Smooth muscle cell of trachea (primary cell): Measurements from ENCODE around the gene RASGEF1B. TPM values are rescaled to one million over a fixed set of nuclear protein-coding genes. Genes with fewer than 3 reads are reported as not detected.

Source experiments
- total RNA-seq: library from RNA; depleted of rRNA; stranded (reverse); fragments of >200 nt; gene quantifications from 2 replicates; pipeline ENCODE4 v1.2.1, GENCODE V29; 2014

RASGEF1B gene
- under 0.01 TPM in 1 of 2 replicates, not detected in the other for total RNA-seq

GRCh38 chr4:81471588-81472280 is at the start of gene RASGEF1B:
Gene RASGEF1B, minus strand, starts transcription at chr4:81471907. Its CDS starts 12,399 bp downstream, at chr4:81459508.

